Muscle layer of duodenum (tissue), 2 donors: ENCODE measurements around the gene TMEM234.

ENCODE experiments used
- H3K27ac ChIP-seq: one replicate; pipeline ENCODE4 v1.7.0; 2013; ENCODE audit warnings: mild to moderate bottlenecking, low read length
- H3K27me3 ChIP-seq: one replicate; pipeline ENCODE4 v1.7.0; 2013; ENCODE audit warnings: low read depth, mild to moderate bottlenecking, control low read depth, low read length
- H3K36me3 ChIP-seq, 2 donors: one replicate each; pipeline ENCODE4 v1.7.0; 2013; ENCODE audit warnings: low read length in 2 of 2, control low read depth in 1 of 2, mild to moderate bottlenecking in 1 of 2; ENCODE audit not compliant: insufficient read depth in 2 of 2, control insufficient read depth in 1 of 2
- H3K4me1 ChIP-seq, 2 donors: one replicate each; pipeline ENCODE4 v1.7.0; 2013; ENCODE audit warnings: low read length in 2 of 2, mild to moderate bottlenecking in 2 of 2, control low read depth in 1 of 2, moderate library complexity in 1 of 2; ENCODE audit not compliant: insufficient read depth in 2 of 2, control insufficient read depth in 1 of 2
- H3K4me3 ChIP-seq, 2 donors: one replicate each; pipeline ENCODE4 v1.7.0; 2013; ENCODE audit warnings: low read length in 2 of 2, low read depth in 1 of 2, mild to moderate bottlenecking in 1 of 2
- H3K9me3 ChIP-seq, 2 donors: one replicate each; pipeline ENCODE4 v1.7.0; 2013; ENCODE audit warnings: low read length in 2 of 2, control low read depth in 1 of 2, mild to moderate bottlenecking in 1 of 2; ENCODE audit not compliant: control insufficient read depth in 1 of 2
- donor health status: healthy.

Gene TMEM234

GRCh38 chr1:32181563-32181962 lies 40.6 kb downstream of the TMEM234 start:
- no peaks in the 10 kb centered on the region for H3K27me3 ChIP-seq
- peaks cover 23 to 24% of the 10 kb centered on the region in 2 donors for H3K36me3 ChIP-seq
- H3K9me3 ChIP-seq: no peaks in the 10 kb centered on the region
- H3K27ac ChIP-seq: peak overlapping the region; percentile 93
- peak overlapping the region; percentile 79 to 82 for H3K4me3 ChIP-seq
- peaks cover 20 to 37% of the 10 kb centered on the region in 2 donors for H3K4me1 ChIP-seq

GRCh38 chr1:32181065-32181464 lies 41.1 kb downstream of the TMEM234 start:
- Histone ChIP-seq H3K27ac (peak overlapping the region; percentile 93), H3K36me3 (peaks cover 21 to 24% of the 10 kb centered on the region in 2 donors), H3K4me3 (peak overlapping the region; percentile 79 to 82), H3K4me1 (peaks cover 20 to 37% of the 10 kb centered on the region in 2 donors), H3K9me3 (no peaks in the 10 kb centered on the region), H3K27me3 (no peaks in the 10 kb centered on the region)

- Histone ChIP-seq H3K9me3 (no peaks in the 10 kb centered on the region), H3K27me3 (no peaks in the 10 kb centered on the region), H3K4me1 (peaks cover 20 to 37% of the 10 kb centered on the region in 2 donors), H3K36me3 (peaks cover 18 to 24% of the 10 kb centered on the region in 2 donors), H3K4me3 (peak overlapping the region; percentile 79 to 82), H3K27ac (peak overlapping the region; percentile 93)
These were observed 41.7 kb downstream of the TMEM234 start for GRCh38 chr1:32180186-32181060.

- Histone ChIP-seq H3K27ac (peak within 1 kb of the TSS; percentile 93), H3K4me1 (peaks cover 20 to 31% of the 10 kb centered on the region in 2 donors), H3K27me3 (no peaks in the 10 kb centered on the region), H3K36me3 (peaks cover 14 to 19% of the 10 kb centered on the region in 2 donors), H3K9me3 (no peaks in the 10 kb centered on the region), H3K4me3 (peak within 1 kb of the TSS; percentile 79 to 82)
These were observed 42.5 kb downstream of the TMEM234 start, which contains the start of gene TXLNA for GRCh38 chr1:32179443-32180185. TSS of gene TXLNA (plus strand) at chr1:32179675. CDS start at chr1:32180346, 671 bp downstream.

GRCh38 chr1:32179193-32179442 lies 43.0 kb downstream of the TMEM234 start:
- no peaks in the 10 kb centered on the region for H3K9me3 ChIP-seq
- peaks cover 10 to 17% of the 10 kb centered on the region in 2 donors for H3K36me3 ChIP-seq
- no peaks in the 10 kb centered on the region for H3K27me3 ChIP-seq
- H3K27ac ChIP-seq: peak overlapping the region; percentile 93
- H3K4me1 ChIP-seq: peaks cover 19 to 26% of the 10 kb centered on the region in 2 donors
- H3K4me3 ChIP-seq: peak overlapping the region; percentile 63 to 79

GRCh38 chr1:32178380-32179192 lies 43.6 kb downstream of the TMEM234 start:
- Histone ChIP-seq H3K4me1 (peaks cover 16 to 22% of the 10 kb centered on the region in 2 donors), H3K36me3 (peaks cover 8 to 19% of the 10 kb centered on the region in 2 donors), H3K4me3 (peak overlapping the region; percentile 63 to 79), H3K27ac (peak overlapping the region; percentile 93), H3K9me3 (no peaks in the 10 kb centered on the region), H3K27me3 (no peaks in the 10 kb centered on the region)

- Histone ChIP-seq H3K36me3 (peaks cover 50 to 58% of the 10 kb centered on the region in 2 donors), H3K4me1 (no peaks in the 10 kb centered on the region), H3K27me3 (no peaks in the 10 kb centered on the region)
These were observed 49.4 kb downstream of the TMEM234 start for GRCh38 chr1:32172621-32173245.

GRCh38 chr1:32170991-32171390 lies 51.2 kb downstream of the TMEM234 start:
- no peaks in the 10 kb centered on the region for H3K4me1 ChIP-seq
- H3K27ac ChIP-seq: no peak overlapping the region
- no peaks in the 10 kb centered on the region for H3K9me3 ChIP-seq
- no peak overlapping the region for H3K4me3 ChIP-seq
- H3K27me3 ChIP-seq: no peaks in the 10 kb centered on the region
- peaks cover 58 to 70% of the 10 kb centered on the region in 2 donors for H3K36me3 ChIP-seq

More at GRCh38 chr1:32172621-32173245, 49.4 kb downstream of the TMEM234 start:
- Histone ChIP-seq H3K4me3 (no peak overlapping the region), H3K27ac (no peak overlapping the region), H3K9me3 (no peaks in the 10 kb centered on the region)
